Central memory CD4-positive, alpha-beta T cell (primary cell): ENCODE measurements around the gene SRGN.

Experiments used
- DNase-seq: peaks from one replicate; pipeline ENCODE4 v3.0.0; 2022

SRGN gene

DNA sequence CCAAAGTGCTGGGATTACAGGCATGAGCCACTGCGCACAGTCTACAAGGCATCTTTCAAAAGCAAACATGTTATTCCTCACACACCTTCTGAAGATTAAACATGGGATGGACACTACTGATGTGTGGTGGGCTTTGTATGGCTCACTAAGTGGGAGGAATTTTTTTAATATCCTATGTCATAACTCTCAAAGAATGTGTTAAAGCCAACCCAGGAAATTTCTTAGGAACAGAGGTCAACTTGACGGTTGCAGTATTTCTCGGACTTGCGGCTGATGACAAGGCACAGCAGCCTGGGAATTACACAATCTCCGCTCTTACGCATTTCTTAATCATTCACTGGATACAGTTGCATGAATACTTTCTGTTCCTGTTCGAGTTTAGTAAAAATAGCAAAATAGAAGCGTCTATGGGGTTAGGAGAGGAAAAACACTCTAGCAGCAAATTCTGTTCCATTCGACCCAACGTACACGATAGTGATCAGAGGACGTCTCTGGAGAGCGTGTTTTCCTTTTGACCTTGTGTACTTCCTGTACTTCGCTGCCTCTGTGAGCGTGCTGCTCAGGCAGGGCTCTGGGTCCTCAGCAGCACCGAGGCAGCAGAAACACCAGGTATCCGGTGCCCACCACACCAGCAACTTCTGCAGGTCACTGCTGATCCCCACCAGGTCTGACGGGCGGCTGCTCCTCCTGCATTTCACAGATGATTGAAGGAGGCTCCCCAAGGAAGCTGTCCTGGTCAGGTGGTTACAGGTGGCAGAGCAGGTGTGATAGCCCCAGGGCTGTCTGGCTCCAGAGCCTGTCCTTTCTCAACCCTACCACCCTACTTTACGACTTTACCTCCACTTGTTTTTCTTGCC is 26.4 kb upstream of the SRGN start:
- DNase-seq = peak; percentile 34

GRCh38 chr10:69062901-69063300 is 25.0 kb upstream of the SRGN start:
- DNase-seq = no peak

GRCh38 chr10:69064762-69065328 is 23.1 kb upstream of the SRGN start:
- no peak for DNase-seq

GRCh38 chr10:69065406-69066361 is 22.2 kb upstream of the SRGN start:
- DNase-seq = no peak

GRCh38 chr10:69067189-69067588 is 20.7 kb upstream of the SRGN start:
- DNase-seq = no peak

DNA sequence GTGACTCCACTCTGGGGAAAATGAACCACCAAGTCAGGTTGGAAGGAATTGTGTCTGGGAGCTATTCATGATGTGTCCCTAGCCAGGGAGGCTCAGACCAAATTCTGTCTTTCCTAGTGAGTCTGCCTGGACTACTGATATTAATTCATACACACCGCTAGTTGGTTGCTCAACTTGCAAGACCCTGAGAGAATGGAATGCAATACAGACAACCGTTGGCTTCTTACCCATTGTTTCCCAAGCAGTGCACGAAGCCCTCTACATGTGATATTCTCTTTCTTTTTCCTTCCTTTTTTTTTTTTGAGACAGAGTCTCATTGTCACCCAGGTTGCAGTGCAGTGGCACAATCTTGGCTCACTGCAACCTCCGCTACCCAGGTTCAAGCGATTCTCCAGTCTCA is 19.4 kb upstream of the SRGN start:
- DNase-seq = no peak

DNA sequence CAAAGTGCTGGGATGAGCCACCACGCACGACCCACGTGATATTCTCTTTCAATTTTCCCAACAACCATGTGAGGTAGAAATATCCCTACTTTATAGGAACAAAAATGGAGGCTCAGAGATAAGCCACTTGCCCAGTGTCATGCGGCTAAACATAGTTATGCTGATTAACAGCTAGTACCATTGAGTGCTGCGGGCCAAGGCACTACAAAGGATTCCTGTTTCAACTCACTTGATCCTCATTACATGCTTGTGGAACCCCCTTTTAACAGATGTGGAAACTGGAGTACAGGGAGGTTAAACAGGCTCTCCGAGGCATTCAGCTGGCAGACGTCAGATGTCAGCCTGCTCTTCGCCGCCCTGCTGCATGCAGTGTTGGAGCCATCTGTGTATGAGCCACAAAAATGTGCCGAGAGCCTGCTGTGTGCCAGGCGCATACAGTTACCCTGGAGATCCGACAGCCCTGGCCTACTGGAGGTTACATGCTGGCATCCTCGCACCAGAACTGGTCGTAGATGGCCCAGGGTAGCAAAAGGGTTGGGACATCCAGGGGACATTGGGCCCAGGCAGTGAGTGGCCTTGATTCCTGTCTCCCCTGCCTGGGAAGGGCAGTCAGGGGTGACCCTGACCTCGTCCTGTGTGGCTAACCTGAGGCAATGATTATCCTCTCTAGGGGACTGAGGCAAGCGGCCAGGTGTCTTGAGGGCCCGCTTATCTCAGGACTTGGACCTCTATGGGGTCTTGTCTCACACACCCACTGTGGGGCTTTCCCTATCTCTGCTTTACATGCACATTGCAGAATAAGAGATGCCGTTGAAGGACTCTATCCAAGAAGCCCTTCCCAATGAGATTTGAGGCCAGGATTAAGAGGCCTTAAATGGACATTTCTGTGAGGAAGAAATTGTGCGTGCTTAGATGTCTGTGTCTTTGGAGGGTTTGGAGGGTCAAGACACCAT is 18.5 kb upstream of the SRGN start:
- no peak for DNase-seq

- DNase-seq = no peak
These were observed 17.0 kb upstream of the SRGN start for GRCh38 chr10:69070951-69071350.

GRCh38 chr10:69071610-69072009 is 16.3 kb upstream of the SRGN start:
- DNase-seq = no peak

- no peak for DNase-seq
These were observed 14.9 kb upstream of the SRGN start for GRCh38 chr10:69073026-69073425.

DNA sequence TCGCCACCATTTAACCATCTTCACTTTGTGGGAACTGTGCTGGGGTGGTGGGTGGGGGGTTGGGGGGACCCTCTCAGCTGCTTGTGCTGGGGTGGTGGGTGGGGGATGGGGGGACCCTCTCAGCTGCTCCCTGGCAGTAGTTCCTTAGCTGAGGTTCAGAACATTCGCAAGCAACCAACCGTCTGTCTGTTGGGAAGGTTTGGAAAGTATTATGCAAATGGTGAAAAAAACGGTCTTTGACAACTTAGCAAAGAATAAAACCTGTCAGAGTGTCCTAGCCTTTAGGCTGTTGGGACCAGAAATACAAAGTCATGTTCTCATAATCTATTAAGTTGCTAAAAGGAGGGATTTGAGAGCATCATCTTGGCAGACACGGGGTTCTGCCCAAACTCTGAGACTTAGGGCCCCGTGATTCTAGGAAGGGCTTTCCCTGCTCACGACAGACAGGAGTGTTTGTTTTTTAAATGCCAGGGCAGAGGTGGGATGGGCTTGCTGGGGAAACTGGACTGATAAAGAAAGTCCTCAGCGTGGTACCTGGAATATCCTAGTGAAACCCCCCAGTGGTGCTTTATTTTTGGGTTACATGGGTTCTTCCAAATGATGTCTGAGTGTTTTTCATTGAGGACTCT is 14.1 kb upstream of the SRGN start:
- DNase-seq = no peak

GRCh38 chr10:69074532-69074931 is 13.4 kb upstream of the SRGN start:
- DNase-seq = no peak

DNA sequence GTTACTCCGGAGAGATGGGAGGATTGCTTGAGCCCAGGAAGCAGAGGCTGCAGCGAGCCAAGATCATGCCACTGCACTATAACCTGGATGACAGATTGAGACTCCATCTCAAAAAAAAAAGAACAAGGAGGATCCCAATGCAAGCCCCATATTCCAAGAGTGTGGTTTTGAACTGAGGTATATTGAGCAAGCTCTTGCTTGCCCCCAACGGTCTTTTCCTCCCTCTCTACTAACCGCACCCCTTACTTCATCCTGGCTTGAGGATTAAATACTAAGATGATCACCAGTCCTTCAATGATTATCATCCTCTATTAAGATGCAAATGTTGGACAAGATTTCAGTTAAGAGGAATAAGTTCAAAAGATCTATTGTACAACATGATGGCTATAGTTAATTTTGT is 12.5 kb upstream of the SRGN start:
- DNase-seq = no peak

DNA sequence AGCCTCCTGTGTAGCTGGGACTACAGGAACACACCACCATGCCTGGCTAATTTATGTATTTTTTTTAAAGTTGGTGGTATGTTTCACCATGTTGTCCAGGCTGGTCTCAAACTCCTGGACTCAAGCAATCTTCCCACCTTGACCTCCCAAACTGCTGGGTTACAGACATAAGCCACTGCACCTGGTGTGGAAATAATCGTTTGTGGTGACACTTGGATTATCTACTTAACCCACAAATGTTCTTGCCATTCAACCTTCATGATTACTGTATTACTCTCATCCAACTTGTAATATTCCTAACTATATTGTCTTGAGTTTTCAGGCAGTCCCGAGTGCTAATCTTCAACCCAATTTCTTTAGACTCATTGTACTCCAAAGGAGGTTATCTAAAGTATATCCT is 9.6 kb upstream of the SRGN start:
- DNase-seq = no peak

DNA sequence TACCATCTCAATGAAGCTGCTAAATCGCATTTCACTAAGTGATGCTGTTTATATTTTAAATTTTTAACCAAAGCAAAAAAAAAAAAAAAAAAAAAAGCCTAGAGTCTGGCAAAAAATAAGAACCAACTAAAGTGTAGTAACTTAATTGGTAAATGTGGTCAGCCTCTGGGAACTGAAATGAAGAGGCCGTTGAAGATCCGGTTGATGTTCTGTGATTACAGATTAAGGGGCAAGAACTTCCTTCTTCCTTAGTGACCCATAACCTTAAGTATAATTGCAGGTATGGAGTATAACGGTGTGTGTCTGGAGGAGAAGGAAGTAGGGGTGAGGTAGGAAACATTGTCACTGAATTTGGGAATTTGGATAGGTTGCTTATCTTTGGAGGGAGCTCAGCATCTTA is 7.7 kb upstream of the SRGN start:
- DNase-seq = no peak

DNA sequence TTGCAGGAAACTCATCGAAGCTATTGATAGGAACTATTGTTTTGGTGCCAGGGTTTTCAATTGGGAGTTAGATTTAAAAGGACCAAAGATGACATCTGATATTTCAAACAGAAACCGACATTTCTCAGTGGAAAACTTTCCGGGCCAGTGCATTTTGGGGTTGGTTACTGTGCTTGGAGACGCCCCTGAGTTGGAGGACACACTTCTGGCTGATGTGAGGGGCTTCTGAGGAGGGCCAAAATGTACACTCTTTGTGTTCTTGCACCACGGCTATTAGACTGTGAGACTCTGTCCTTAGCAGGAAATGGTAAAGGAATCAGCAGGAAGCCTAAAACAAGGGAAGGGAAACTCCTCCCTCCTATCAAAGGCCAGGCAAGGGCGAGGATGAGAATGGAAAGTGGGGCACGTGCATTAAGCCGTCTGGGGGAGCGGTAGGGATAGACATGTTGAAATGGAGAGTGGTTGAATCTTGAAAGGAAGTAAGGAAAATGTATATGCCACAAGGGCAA is 1.8 kb upstream of the SRGN start:
- DNase-seq = no peak

GRCh38 chr10:69088471-69088769 is 517 bp downstream of the SRGN start:
- peak; percentile 38 for DNase-seq

DNA sequence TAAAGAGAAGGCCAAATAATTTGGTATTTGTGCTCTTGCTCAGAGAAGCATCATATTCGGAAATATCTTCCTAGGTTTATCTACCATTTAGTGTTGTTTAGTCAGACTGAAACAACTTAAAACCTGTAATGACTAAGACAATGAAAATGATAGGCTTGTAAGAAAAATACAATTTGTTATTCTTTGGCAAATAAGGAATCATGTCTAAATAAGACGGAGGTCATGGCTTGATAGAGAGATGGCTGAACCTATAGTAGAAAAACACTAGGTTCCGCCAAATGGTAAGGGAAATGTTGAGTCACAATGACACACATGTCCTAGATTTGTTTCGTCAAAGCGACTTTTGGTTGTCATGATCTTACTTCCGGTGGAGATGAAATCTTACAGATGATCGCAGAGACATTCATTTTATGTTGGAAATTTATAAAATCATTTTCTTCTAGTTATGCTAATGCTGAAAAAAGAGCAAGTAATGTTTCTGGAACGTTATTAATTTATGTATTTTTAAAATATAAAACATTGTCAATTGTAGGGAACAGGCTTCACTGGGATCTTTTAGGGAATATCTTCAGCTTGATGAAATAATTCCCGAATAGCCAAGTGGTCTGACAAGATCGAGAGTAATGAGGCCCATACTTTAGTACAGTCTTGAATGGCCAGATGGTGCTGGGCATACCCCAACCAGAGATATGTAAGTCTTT is 1.0 kb downstream of the SRGN start:
- peak; percentile 84 for DNase-seq

DNA sequence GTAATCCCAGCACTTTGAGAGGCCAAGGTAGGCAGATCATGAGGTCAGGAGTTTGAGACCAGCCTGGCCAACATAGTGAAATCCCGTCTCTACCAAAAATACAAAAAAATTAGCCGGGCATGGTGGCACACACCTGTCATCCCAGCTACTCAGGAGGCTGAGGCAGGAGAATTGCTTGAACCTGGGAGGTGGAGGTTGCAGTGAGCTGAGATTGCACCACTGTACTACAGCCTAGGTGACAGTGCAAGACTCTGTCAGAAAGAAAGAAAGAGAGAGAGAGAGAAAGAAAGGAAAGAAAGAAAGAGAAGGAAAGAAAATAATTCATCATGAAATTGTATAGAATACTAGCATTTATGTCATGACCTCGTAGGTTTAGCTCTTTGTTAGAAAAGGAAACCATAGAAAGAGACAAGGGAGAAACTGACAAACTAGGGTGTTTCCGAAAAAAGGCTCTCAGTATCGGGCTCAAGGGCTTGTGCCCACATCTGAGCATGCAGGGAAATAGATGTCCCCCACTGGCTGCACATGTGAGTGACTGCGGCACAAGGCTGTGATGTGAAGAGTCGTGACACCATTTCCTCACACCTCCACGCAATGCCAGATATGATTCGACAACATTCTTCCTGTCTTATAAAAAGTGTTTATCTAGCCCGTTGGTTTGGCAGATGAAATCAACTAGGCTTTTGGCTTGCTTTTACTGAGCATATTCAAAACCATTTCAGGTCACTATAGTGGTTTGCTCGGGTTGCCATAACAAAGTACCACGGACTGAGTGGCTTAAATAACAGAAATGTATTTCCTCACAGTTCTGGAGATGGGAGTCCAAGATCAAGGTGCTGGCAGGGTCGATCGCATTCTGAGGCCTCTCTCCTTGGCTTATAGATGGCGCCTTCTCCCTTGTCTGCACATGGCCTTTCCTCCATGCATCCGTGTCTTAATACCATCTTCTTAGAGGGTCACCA is 2.0 kb downstream of the SRGN start:
- peak; percentile 92 for DNase-seq

GRCh38 chr10:69090685-69091084 is 2.8 kb downstream of the SRGN start:
- no peak for DNase-seq
